K562 (cell line): ENCODE results near the gene SGSM2. TPM values are rescaled to one million over a fixed set of nuclear protein-coding genes. Genes with fewer than 3 reads are reported as not detected.

Experiments
- CREB3L1 ChIP-seq: fragments of 450-650 bp; IDR thresholded peaks from 2 replicates; pipeline ENCODE4 v1.6.1; 2014; ENCODE audit warnings: low read depth, mild to moderate bottlenecking, moderate library complexity, borderline replicate concordance
- IFI16 ChIP-seq: fragments of 250-450 bp; sonication (Bioruptor Pico); IDR thresholded peaks from 2 replicates; pipeline ENCODE4 v2.1.2; 2022; ENCODE audit warnings: mild to moderate bottlenecking, inconsistent platforms
- MAX ChIP-seq: sonication (generic); formaldehyde crosslinking; IDR thresholded peaks from 2 replicates; pipeline ENCODE4 v1.9.0; 2022; ENCODE audit warnings: mild to moderate bottlenecking, missing genetic modification reagents
- MTA1 ChIP-seq: fragments of 450-650 bp; IDR thresholded peaks from 2 replicates; pipeline ENCODE4 v1.6.1; 2017; ENCODE audit warnings: borderline replicate concordance
- NRF1 ChIP-seq, 2 experiments: fragments of 450-650 bp; IDR thresholded peaks in 1 of 2; conservative IDR thresholded peaks in 1 of 2; 2 replicates each; pipeline ENCODE4 v1.6.1; 2014; ENCODE audit warnings: mild to moderate bottlenecking in 2 of 2
- POLR2AphosphoS2 ChIP-seq: IDR thresholded peaks from 2 replicates; pipeline ENCODE4 v1.6.1; 2012; ENCODE audit warnings: low read length, improper control_type of control experiment
- PTTG1 ChIP-seq: fragments of 450-650 bp; IDR thresholded peaks from 2 replicates; pipeline ENCODE4 v1.6.1; 2016; ENCODE audit warnings: low read depth, mild to moderate bottlenecking, missing genetic modification characterization, missing compliant biosample characterization
- SMAD4 ChIP-seq: fragments of 250-450 bp; sonication (Bioruptor Pico); conservative IDR thresholded peaks from 2 replicates; pipeline ENCODE4 v1.8.0; 2021; ENCODE audit warnings: inconsistent platforms, mild to moderate bottlenecking, moderate library complexity
- SMARCE1 ChIP-seq: fragments of 450-650 bp; IDR thresholded peaks from 2 replicates; pipeline ENCODE4 v1.7.1; 2016; ENCODE audit warnings: mild to moderate bottlenecking
- THRAP3 ChIP-seq: fragments of 450-650 bp; IDR thresholded peaks from 2 replicates; pipeline ENCODE4 v1.6.1; 2016; ENCODE audit warnings: mild to moderate bottlenecking, inconsistent platforms, borderline replicate concordance
- TRIM28 ChIP-seq: fragments of 450-650 bp; IDR thresholded peaks from 2 replicates; pipeline ENCODE4 v1.6.1; 2017
- U2AF1 ChIP-seq: fragments of 200-400 bp; formaldehyde crosslinking; optimal IDR thresholded peaks from 2 replicates; pipeline ENCODE3; 2017; ENCODE audit warnings: mild to moderate bottlenecking, low read depth, low read length, moderate library complexity
- ZNF507 ChIP-seq: conservative IDR thresholded peaks from 2 replicates; pipeline ENCODE4 v1.6.1; 2017; ENCODE audit warnings: missing genetic modification characterization, missing compliant biosample characterization
- ZZZ3 ChIP-seq: fragments of 450-650 bp; IDR thresholded peaks from 2 replicates; pipeline ENCODE4 v1.6.1; 2016; ENCODE audit warnings: antibody characterized with exemption, mild to moderate bottlenecking, moderate library complexity
- polyA plus RNA-seq, 8 experiments: library from polyadenylated mRNA; depleted of rRNA in 4 of 8; stranded (reverse) in 5 of 8; unstranded in 3 of 8; fragments of >200 nt; fragmentation: Nextera tagmentation in 2 of 8; fragmentation: Illumina TruSeq in 1 of 8; extraction: Ambion mirVana in 2 of 8; extraction: Trizol in 1 of 8; gene quantifications; 2 replicates each; pipeline versions ENCODE4 v1.2.1 to v1.2.3, GENCODE V29; 2011 to 2014; ENCODE audit warnings: inconsistent platforms in 1 of 8, missing spikeins in 1 of 8
- total RNA-seq, 7 experiments: library from RNA; depleted of rRNA in 6 of 7; stranded (reverse); fragments of >200 nt in 6 of 7; fragmentation: Illumina TruSeq in 2 of 7; extraction: Trizol in 2 of 7; gene quantifications; 2 replicates each; pipeline versions ENCODE4 v1.2.1 to v1.2.3, GENCODE V29; 2011 to 2021; ENCODE audit warnings: low replicate concordance in 1 of 7
- TF ChIP-seq, protein P1 (sequence below): sonication (generic); formaldehyde crosslinking; IDR thresholded peaks from 2 replicates; pipeline ENCODE4 v1.8.1; 2023; ENCODE audit warnings: missing genetic modification reagents, mild to moderate bottlenecking, borderline replicate concordance
- TF ChIP-seq, protein P2 (sequence below): fragments of 250-450 bp; sonication (Bioruptor Pico); IDR thresholded peaks from 2 replicates; pipeline ENCODE4 v1.5.1; 2021; ENCODE audit warnings: mild to moderate bottlenecking
- TF ChIP-seq, protein P3 (sequence below): fragments of 450-650 bp; IDR thresholded peaks from 2 replicates; pipeline ENCODE4 v1.6.1; 2016; ENCODE audit warnings: borderline replicate concordance

The SGSM2 gene
- total and polyA plus RNA-seq, 9 of the 15 experiments (the other 6 are each of a cell fraction or from before 2014, with no cell fraction given), result 0.20 to 26.3 (median 14.8) TPM

GRCh38 chr17:2393174-2393953 lies 56.1 kb downstream of the SGSM2 start (continued):
- no peak for TF ChIP-seq PTTG1
- TF ChIP-seq U2AF1, result no peak
- TF ChIP-seq, protein P1, sequence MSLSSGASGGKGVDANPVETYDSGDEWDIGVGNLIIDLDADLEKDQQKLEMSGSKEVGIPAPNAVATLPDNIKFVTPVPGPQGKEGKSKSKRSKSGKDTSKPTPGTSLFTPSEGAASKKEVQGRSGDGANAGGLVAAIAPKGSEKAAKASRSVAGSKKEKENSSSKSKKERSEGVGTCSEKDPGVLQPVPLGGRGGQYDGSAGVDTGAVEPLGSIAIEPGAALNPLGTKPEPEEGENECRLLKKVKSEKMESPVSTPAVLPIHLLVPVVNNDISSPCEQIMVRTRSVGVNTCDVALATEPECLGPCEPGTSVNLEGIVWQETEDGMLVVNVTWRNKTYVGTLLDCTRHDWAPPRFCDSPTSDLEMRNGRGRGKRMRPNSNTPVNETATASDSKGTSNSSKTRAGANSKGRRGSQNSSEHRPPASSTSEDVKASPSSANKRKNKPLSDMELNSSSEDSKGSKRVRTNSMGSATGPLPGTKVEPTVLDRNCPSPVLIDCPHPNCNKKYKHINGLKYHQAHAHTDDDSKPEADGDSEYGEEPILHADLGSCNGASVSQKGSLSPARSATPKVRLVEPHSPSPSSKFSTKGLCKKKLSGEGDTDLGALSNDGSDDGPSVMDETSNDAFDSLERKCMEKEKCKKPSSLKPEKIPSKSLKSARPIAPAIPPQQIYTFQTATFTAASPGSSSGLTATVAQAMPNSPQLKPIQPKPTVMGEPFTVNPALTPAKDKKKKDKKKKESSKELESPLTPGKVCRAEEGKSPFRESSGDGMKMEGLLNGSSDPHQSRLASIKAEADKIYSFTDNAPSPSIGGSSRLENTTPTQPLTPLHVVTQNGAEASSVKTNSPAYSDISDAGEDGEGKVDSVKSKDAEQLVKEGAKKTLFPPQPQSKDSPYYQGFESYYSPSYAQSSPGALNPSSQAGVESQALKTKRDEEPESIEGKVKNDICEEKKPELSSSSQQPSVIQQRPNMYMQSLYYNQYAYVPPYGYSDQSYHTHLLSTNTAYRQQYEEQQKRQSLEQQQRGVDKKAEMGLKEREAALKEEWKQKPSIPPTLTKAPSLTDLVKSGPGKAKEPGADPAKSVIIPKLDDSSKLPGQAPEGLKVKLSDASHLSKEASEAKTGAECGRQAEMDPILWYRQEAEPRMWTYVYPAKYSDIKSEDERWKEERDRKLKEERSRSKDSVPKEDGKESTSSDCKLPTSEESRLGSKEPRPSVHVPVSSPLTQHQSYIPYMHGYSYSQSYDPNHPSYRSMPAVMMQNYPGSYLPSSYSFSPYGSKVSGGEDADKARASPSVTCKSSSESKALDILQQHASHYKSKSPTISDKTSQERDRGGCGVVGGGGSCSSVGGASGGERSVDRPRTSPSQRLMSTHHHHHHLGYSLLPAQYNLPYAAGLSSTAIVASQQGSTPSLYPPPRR, result no peak
- TF ChIP-seq, protein P2, sequence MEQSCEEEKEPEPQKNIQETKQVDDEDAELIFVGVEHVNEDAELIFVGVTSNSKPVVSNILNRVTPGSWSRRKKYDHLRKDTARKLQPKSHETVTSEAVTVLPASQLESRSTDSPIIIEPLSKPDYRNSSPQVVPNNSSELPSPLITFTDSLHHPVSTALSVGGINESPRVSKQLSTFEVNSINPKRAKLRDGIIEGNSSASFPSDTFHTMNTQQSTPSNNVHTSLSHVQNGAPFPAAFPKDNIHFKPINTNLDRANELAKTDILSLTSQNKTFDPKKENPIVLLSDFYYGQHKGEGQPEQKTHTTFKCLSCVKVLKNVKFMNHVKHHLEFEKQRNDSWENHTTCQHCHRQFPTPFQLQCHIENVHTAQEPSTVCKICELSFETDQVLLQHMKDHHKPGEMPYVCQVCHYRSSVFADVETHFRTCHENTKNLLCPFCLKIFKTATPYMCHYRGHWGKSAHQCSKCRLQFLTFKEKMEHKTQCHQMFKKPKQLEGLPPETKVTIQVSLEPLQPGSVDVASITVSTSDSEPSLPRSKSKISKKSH (CRISPR knock-in tag), result 0 out of 2 replicates have a peak, but pooled peaks have one; percentile 19
- TF ChIP-seq THRAP3, result no peak
- no peak for TF ChIP-seq POLR2AphosphoS2
- TF ChIP-seq MTA1, result 0 out of 2 replicates have a peak, but pooled peaks have one; percentile 30
- peak; percentile 26; the same call in 1 of the 2 replicates for TF ChIP-seq SMARCE1
- peak; percentile 73 for TF ChIP-seq MAX (CRISPR knock-in tag)
- no peak for TF ChIP-seq ZNF507 (tag)
- peak; percentile 36; the same call in 1 of the 2 replicates for TF ChIP-seq SMAD4
- no peak for TF ChIP-seq IFI16
- TF ChIP-seq ZZZ3, result no peak
- no peak for TF ChIP-seq TRIM28
- TF ChIP-seq NRF1 (conservative IDR thresholded peaks at IDR 0.05 in 1 of 2, IDR thresholded peaks at IDR 0.05 in 1 of 2), result peak in 1 of 2 experiments; percentile 89; a peak in 3 of 4 replicates
- TF ChIP-seq CREB3L1, result peak; percentile 76
- TF ChIP-seq, protein P3, sequence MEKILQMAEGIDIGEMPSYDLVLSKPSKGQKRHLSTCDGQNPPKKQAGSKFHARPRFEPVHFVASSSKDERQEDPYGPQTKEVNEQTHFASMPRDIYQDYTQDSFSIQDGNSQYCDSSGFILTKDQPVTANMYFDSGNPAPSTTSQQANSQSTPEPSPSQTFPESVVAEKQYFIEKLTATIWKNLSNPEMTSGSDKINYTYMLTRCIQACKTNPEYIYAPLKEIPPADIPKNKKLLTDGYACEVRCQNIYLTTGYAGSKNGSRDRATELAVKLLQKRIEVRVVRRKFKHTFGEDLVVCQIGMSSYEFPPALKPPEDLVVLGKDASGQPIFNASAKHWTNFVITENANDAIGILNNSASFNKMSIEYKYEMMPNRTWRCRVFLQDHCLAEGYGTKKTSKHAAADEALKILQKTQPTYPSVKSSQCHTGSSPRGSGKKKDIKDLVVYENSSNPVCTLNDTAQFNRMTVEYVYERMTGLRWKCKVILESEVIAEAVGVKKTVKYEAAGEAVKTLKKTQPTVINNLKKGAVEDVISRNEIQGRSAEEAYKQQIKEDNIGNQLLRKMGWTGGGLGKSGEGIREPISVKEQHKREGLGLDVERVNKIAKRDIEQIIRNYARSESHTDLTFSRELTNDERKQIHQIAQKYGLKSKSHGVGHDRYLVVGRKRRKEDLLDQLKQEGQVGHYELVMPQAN, result peak; percentile 63; the same call in 1 of the 2 replicates
